Measurements from ENCODE around the gene RAB17. TPM values are rescaled to one million over a fixed set of nuclear protein-coding genes. Genes with fewer than 3 reads are reported as not detected.

RAB17 gene
- total RNA-seq, 3 donors from 2014 or later: 39.7 to 43.9 TPM; not detected in 1

- H3K27me3 ChIP-seq: no peaks in the 10 kb centered on the region
- DNase-seq (ENCODE audit: low spot score in 2 of 2): no peak
- intact Hi-C loops (cut with DNase I; ENCODE audit: low total_unique reads): no loop called here
- no peak overlapping the region for H3K4me3 ChIP-seq
- no peaks in the 10 kb centered on the region for H3K36me3 ChIP-seq
- no peaks in the 10 kb centered on the region for H3K9me3 ChIP-seq
- TF ChIP-seq POLR2A (IDR thresholded peaks at IDR 0.05) (no peak), CTCF (IDR thresholded peaks at IDR 0.05) (no peak)
- no peak overlapping the region for H3K27ac ChIP-seq
- H3K4me1 ChIP-seq: no peaks in the 10 kb centered on the region
These were observed 14.4 kb upstream of the RAB17 start for GRCh38 chr2:237604960-237605359.

- Histone ChIP-seq H3K9me3 (no peaks in the 10 kb centered on the region), H3K36me3 (no peaks in the 10 kb centered on the region), H3K4me1 (no peaks in the 10 kb centered on the region), H3K27ac (no peak overlapping the region), H3K4me3 (no peak overlapping the region), H3K27me3 (no peaks in the 10 kb centered on the region)
- intact Hi-C loops (cut with DNase I; ENCODE audit: low total_unique reads): no loop called here
- TF ChIP-seq CTCF (IDR thresholded peaks at IDR 0.05) (no peak), POLR2A (IDR thresholded peaks at IDR 0.05) (no peak), POLR2AphosphoS5 (IDR thresholded peaks at IDR 0.05) (no peak)
- DNase-seq (ENCODE audit: low spot score in 2 of 2): no peak
These were observed 13.9 kb upstream of the RAB17 start for GRCh38 chr2:237604391-237604790.

- H3K4me3 ChIP-seq: peak overlapping the region in 2 of 3 donors; percentile 22 to 46
- intact Hi-C loops (cut with DNase I; ENCODE audit: low total_unique reads): no loop called here
- H3K27ac ChIP-seq: peak overlapping the region; percentile 42 to 69
- no peaks in the 10 kb centered on the region for H3K27me3 ChIP-seq
- no peaks in the 10 kb centered on the region for H3K36me3 ChIP-seq
- TF ChIP-seq POLR2A (IDR thresholded peaks at IDR 0.05): no peak
- peak; percentile 31 to 54 (median 40) for TF ChIP-seq POLR2AphosphoS5 (IDR thresholded peaks at IDR 0.05)
- TF ChIP-seq CTCF (IDR thresholded peaks at IDR 0.05): no peak
- no peaks in the 10 kb centered on the region for H3K4me1 ChIP-seq
- H3K9me3 ChIP-seq: no peaks in the 10 kb centered on the region
- DNase-seq (ENCODE audit: low spot score in 2 of 2): peak in 1 of 2 donors; percentile 36
These were observed 13.3 kb upstream of the RAB17 start for GRCh38 chr2:237603718-237604362.

GRCh38 chr2:237603049-237603717 lies 12.6 kb upstream of the RAB17 start:
- Histone ChIP-seq H3K27me3 (no peaks in the 10 kb centered on the region), H3K4me3 (peak overlapping the region in 2 of 3 donors; percentile 22 to 46), H3K4me1 (no peaks in the 10 kb centered on the region), H3K27ac (peak overlapping the region; percentile 42 to 69), H3K9me3 (no peaks in the 10 kb centered on the region), H3K36me3 (no peaks in the 10 kb centered on the region)
- TF ChIP-seq CTCF (IDR thresholded peaks at IDR 0.05) (no peak), POLR2AphosphoS5 (IDR thresholded peaks at IDR 0.05) (no peak), POLR2A (IDR thresholded peaks at IDR 0.05) (no peak)
- DNase-seq (ENCODE audit: low spot score in 2 of 2): no peak
- intact Hi-C loops (cut with DNase I; ENCODE audit: low total_unique reads): no loop called here

- no peak for DNase-seq (ENCODE audit: low spot score in 2 of 2)
- no peaks in the 10 kb centered on the region for H3K4me1 ChIP-seq
- H3K9me3 ChIP-seq: no peaks in the 10 kb centered on the region
- no peaks in the 10 kb centered on the region for H3K27me3 ChIP-seq
- TF ChIP-seq POLR2A (IDR thresholded peaks at IDR 0.05) (no peak), POLR2AphosphoS5 (IDR thresholded peaks at IDR 0.05) (no peak)
- no peaks in the 10 kb centered on the region for H3K36me3 ChIP-seq
- H3K4me3 ChIP-seq: no peak overlapping the region
- intact Hi-C loops (cut with DNase I; ENCODE audit: low total_unique reads): no loop called here
- H3K27ac ChIP-seq: no peak overlapping the region
These were observed 11.9 kb upstream of the RAB17 start for GRCh38 chr2:237602409-237602808.
